ENCODE measurements around the gene NCOA4.

DNA sequence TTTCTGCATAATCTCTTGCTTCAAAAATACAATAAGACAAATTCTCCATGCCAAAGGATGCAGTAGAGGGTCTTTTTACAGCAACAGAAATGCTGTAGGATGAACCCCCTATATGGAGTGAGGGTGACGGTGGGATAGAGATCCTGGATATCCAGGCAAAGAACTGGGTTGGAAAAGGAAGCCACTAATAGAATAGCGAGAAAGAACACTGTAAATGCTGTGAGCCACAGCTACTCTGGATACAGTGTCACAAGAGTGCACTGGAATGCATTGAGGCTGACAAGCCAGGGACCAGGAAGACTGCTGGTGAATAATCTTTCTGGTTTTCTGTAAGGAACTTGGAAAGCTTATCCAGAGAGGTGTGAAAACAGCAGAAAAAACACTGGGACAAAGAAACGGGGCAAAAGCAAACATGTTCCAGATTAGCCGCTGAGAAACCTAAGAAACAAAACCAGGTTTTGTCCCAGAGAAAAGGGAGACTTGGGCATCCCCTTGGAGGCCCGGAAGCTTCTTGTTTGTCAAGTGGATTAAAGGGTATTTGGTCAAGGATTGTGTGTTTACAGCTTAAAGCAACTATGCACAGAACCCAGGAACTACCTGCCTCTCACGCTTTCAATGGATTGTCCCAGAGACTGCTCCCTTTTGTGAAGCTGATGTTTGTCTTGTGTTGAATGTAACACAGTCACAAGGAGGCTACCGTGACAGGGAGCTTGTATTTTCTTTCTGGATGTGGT, 21.8 kb upstream of the NCOA4 start:
- TF ChIP-seq, protein P1, sequence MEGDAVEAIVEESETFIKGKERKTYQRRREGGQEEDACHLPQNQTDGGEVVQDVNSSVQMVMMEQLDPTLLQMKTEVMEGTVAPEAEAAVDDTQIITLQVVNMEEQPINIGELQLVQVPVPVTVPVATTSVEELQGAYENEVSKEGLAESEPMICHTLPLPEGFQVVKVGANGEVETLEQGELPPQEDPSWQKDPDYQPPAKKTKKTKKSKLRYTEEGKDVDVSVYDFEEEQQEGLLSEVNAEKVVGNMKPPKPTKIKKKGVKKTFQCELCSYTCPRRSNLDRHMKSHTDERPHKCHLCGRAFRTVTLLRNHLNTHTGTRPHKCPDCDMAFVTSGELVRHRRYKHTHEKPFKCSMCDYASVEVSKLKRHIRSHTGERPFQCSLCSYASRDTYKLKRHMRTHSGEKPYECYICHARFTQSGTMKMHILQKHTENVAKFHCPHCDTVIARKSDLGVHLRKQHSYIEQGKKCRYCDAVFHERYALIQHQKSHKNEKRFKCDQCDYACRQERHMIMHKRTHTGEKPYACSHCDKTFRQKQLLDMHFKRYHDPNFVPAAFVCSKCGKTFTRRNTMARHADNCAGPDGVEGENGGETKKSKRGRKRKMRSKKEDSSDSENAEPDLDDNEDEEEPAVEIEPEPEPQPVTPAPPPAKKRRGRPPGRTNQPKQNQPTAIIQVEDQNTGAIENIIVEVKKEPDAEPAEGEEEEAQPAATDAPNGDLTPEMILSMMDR (tag by site-specific recombination; IDR thresholded peaks at IDR 0.05): no peak
- no peak for TF ChIP-seq ZNF174 (tag by site-specific recombination; IDR thresholded peaks at IDR 0.05)
- TF ChIP-seq ZNF24 (tag by site-specific recombination; IDR thresholded peaks at IDR 0.05): no peak
- TF ChIP-seq, protein P2, sequence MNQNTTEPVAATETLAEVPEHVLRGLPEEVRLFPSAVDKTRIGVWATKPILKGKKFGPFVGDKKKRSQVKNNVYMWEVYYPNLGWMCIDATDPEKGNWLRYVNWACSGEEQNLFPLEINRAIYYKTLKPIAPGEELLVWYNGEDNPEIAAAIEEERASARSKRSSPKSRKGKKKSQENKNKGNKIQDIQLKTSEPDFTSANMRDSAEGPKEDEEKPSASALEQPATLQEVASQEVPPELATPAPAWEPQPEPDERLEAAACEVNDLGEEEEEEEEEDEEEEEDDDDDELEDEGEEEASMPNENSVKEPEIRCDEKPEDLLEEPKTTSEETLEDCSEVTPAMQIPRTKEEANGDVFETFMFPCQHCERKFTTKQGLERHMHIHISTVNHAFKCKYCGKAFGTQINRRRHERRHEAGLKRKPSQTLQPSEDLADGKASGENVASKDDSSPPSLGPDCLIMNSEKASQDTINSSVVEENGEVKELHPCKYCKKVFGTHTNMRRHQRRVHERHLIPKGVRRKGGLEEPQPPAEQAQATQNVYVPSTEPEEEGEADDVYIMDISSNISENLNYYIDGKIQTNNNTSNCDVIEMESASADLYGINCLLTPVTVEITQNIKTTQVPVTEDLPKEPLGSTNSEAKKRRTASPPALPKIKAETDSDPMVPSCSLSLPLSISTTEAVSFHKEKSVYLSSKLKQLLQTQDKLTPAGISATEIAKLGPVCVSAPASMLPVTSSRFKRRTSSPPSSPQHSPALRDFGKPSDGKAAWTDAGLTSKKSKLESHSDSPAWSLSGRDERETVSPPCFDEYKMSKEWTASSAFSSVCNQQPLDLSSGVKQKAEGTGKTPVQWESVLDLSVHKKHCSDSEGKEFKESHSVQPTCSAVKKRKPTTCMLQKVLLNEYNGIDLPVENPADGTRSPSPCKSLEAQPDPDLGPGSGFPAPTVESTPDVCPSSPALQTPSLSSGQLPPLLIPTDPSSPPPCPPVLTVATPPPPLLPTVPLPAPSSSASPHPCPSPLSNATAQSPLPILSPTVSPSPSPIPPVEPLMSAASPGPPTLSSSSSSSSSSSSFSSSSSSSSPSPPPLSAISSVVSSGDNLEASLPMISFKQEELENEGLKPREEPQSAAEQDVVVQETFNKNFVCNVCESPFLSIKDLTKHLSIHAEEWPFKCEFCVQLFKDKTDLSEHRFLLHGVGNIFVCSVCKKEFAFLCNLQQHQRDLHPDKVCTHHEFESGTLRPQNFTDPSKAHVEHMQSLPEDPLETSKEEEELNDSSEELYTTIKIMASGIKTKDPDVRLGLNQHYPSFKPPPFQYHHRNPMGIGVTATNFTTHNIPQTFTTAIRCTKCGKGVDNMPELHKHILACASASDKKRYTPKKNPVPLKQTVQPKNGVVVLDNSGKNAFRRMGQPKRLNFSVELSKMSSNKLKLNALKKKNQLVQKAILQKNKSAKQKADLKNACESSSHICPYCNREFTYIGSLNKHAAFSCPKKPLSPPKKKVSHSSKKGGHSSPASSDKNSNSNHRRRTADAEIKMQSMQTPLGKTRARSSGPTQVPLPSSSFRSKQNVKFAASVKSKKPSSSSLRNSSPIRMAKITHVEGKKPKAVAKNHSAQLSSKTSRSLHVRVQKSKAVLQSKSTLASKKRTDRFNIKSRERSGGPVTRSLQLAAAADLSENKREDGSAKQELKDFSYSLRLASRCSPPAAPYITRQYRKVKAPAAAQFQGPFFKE (tag by site-specific recombination; IDR thresholded peaks at IDR 0.05; ENCODE audit: borderline replicate concordance): no peak
- TF ChIP-seq MYNN (tag by site-specific recombination; IDR thresholded peaks at IDR 0.05; ENCODE audit: borderline replicate concordance): no peak
- TF ChIP-seq GFI1B (tag by site-specific recombination; IDR thresholded peaks at IDR 0.05): no peak
- no peak for TF ChIP-seq ZEB2 (tag by site-specific recombination; IDR thresholded peaks at IDR 0.05)
- no peak for TF ChIP-seq TCF7L2 (IDR thresholded peaks at IDR 0.05; ENCODE audit: borderline replicate concordance, low read depth, low read length)
- TF ChIP-seq, protein P3, sequence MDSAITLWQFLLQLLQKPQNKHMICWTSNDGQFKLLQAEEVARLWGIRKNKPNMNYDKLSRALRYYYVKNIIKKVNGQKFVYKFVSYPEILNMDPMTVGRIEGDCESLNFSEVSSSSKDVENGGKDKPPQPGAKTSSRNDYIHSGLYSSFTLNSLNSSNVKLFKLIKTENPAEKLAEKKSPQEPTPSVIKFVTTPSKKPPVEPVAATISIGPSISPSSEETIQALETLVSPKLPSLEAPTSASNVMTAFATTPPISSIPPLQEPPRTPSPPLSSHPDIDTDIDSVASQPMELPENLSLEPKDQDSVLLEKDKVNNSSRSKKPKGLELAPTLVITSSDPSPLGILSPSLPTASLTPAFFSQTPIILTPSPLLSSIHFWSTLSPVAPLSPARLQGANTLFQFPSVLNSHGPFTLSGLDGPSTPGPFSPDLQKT (IDR thresholded peaks at IDR 0.05; ENCODE audit: borderline replicate concordance, low read depth, low read length): no peak
